Endothelial cell of umbilical vein (primary cell): ENCODE data around the gene SLC1A4. TPM values are rescaled to one million over a fixed set of nuclear protein-coding genes. Genes with fewer than 3 reads are reported as not detected.
"Not testable (repeated sequence)": the region's sequence is repeated elsewhere in the genome, so short reads cannot be mapped to it uniquely, and the experiment has no call there.

Experiments used
- BruUV-seq: library from RNA; stranded (reverse); fragments of 400-500 nt; replicated peaks from 2 replicates; lab custom pipeline; 2021; lab: Mats Ljungman, UMichigan
- CTCF ChIA-PET: fragments of 300-600, 350-600 bp; sonication (Branson Sonifier 250); formaldehyde crosslinking; loops from one replicate; lab custom pipeline; 2021; ENCODE audit warnings: antibody characterized with exemption, inconsistent platforms; lab: Charles Lee
- POLR2A ChIA-PET: fragments of 300-600, 350-600 bp; sonication (Branson Sonifier 250); formaldehyde crosslinking; loops from one replicate; lab custom pipeline; 2021; ENCODE audit warnings: antibody characterized with exemption, inconsistent platforms; lab: Charles Lee
- DNase-seq: peaks from one replicate; pipeline ENCODE4 v3.0.0-alpha.2; 2011; ENCODE audit warnings: low read depth, low spot score
- FAIRE-seq: peaks from 2 replicates; lab custom pipeline; 2011; peaks lifted over from hg19 to GRCh38; lab: Jason Lieb, UNC
- H2AFZ ChIP-seq: 2 replicates; pipeline ENCODE4 v1.6.0; 2012; ENCODE audit warnings: low read depth, low read length, control low read depth, inconsistent platforms
- H3K27ac ChIP-seq: 2 replicates; pipeline ENCODE4 v1.5.1; 2011; ENCODE audit warnings: low read depth, mild to moderate bottlenecking, control low read depth, low read length, moderate library complexity; ENCODE audit not compliant: insufficient read depth
- H3K27me3 ChIP-seq, 2 experiments: 2 replicates each; pipeline versions ENCODE4 v1.6.0 to v1.6.1; 2011; ENCODE audit warnings: low read length in 2 of 2, mixed read lengths in 1 of 2; ENCODE audit not compliant: control insufficient read depth in 2 of 2, insufficient read depth in 2 of 2
- H3K36me3 ChIP-seq, 2 experiments: 2 replicates in 1 of 2; 3 replicates in 1 of 2; pipeline ENCODE4 v1.5.1; 2011; ENCODE audit warnings: low read length in 2 of 2, mild to moderate bottlenecking in 1 of 2, moderate library complexity in 1 of 2; ENCODE audit not compliant: control insufficient read depth in 2 of 2, insufficient read depth in 2 of 2; ENCODE audit errors: extremely low read depth in 1 of 2
- H3K4me1 ChIP-seq: 3 replicates; pipeline ENCODE4 v1.5.1; 2011; ENCODE audit warnings: mild to moderate bottlenecking, low read length; ENCODE audit not compliant: control insufficient read depth, insufficient read depth; ENCODE audit errors: extremely low read depth
- H3K4me2 ChIP-seq: 2 replicates; pipeline ENCODE4 v1.6.1; 2011; ENCODE audit warnings: low read length, control low read depth, mixed read lengths; ENCODE audit not compliant: insufficient read depth
- H3K4me3 ChIP-seq, 3 experiments: fragments of 200-600 bp in 1 of 3; sonication (generic), shearing (Covaris generic) in 1 of 3; replicated peaks in 1 of 3; 2 replicates each; pipeline ENCODE4 v1.5.1; 2011 to 2016; ENCODE audit warnings: control low read depth in 3 of 3, low read length in 3 of 3, mild to moderate bottlenecking in 2 of 3, inconsistent platforms in 1 of 3, low read depth in 1 of 3, moderate library complexity in 1 of 3; ENCODE audit not compliant: insufficient read depth in 1 of 3
- H3K79me2 ChIP-seq: 2 replicates; pipeline ENCODE4 v1.6.0; 2012; ENCODE audit warnings: low read length, inconsistent platforms; ENCODE audit not compliant: control insufficient read depth, insufficient read depth
- H3K9ac ChIP-seq: replicated peaks from 2 replicates; pipeline ENCODE3; 2011; ENCODE audit warnings: low read length, control low read depth; ENCODE audit not compliant: insufficient read depth; ENCODE audit errors: extremely low read depth
- H3K9me1 ChIP-seq: replicated peaks from 3 replicates; pipeline ENCODE4 v1.6.0; 2011; ENCODE audit warnings: mild to moderate bottlenecking, low read length; ENCODE audit not compliant: control insufficient read depth, insufficient read depth; ENCODE audit errors: extremely low read depth
- H3K9me3 ChIP-seq: replicated peaks from 2 replicates; pipeline ENCODE4 v1.5.1; 2012; ENCODE audit warnings: low read length, inconsistent platforms; ENCODE audit not compliant: control insufficient read depth, insufficient read depth
- H4K20me1 ChIP-seq: replicated peaks from 2 replicates; pipeline ENCODE3; 2011; ENCODE audit warnings: mild to moderate bottlenecking, low read length; ENCODE audit not compliant: control insufficient read depth, insufficient read depth; ENCODE audit errors: extremely low read depth
- EZH2 ChIP-seq: IDR thresholded peaks from 2 replicates; pipeline ENCODE4 v1.6.1; 2012; ENCODE audit warnings: borderline replicate concordance, low read depth, mild to moderate bottlenecking, moderate library complexity, low read length, inconsistent platforms; ENCODE audit not compliant: severe bottlenecking
- FOS ChIP-seq: IDR thresholded peaks from 2 replicates; pipeline ENCODE4 v1.6.1; 2011; ENCODE audit warnings: mild to moderate bottlenecking, low read length, moderate library complexity, borderline replicate concordance; ENCODE audit not compliant: insufficient read depth
- GATA2 ChIP-seq: IDR thresholded peaks from 2 replicates; pipeline ENCODE4 v1.7.0; 2011; ENCODE audit warnings: low read depth, mild to moderate bottlenecking, moderate library complexity, mixed read lengths, low read length; ENCODE audit not compliant: insufficient read length, insufficient read depth
- JUN ChIP-seq: IDR thresholded peaks from 2 replicates; pipeline ENCODE4 v1.6.1; 2011; ENCODE audit warnings: borderline replicate concordance, low read depth; ENCODE audit not compliant: insufficient read length, insufficient read depth
- POLR2AphosphoS5 ChIP-seq: IDR thresholded peaks from 2 replicates; pipeline ENCODE4 v1.6.1; 2012; ENCODE audit warnings: low read depth, mild to moderate bottlenecking, control low read depth, low read length, moderate library complexity; ENCODE audit not compliant: insufficient read depth
- dilution Hi-C: fragments of 300-500 bp; cut with MboI; formaldehyde crosslinking; loops from one replicate; pipeline ENCODE4 v1.15.0; 2019; ENCODE audit warnings: low sequenced_read_pairs; ENCODE audit not compliant: extremely low pct_ligation_motif_present
- intact Hi-C: fragments of 100-400 bp; cut with micrococcal nuclease; formaldehyde crosslinking; loops from one replicate; pipeline ENCODE4 v1.10.0; 2022
- polyA plus RNA-seq, 4 experiments: library from polyadenylated mRNA; depleted of rRNA in 3 of 4; stranded (reverse) in 3 of 4; unstranded in 1 of 4; fragments of >200 nt; gene quantifications; 2 replicates each; pipeline versions ENCODE4 v1.2.1 to v1.2.3, GENCODE V29; 2011 to 2012; ENCODE audit warnings: missing spikeins in 1 of 4
- total RNA-seq: library from RNA; stranded (reverse); gene quantifications from 2 replicates; pipeline ENCODE4 v1.2.3, GENCODE V29; 2021
- TF ChIP-seq, protein P1 (sequence below): IDR thresholded peaks from 2 replicates; pipeline ENCODE4 v1.6.1; 2011; ENCODE audit not compliant: insufficient read depth, insufficient read length
- TF ChIP-seq, protein P2 (sequence below), 2 donors: IDR thresholded peaks; 1 replicate in 1 of 2; 2 replicates in 1 of 2; pipeline ENCODE4 v1.5.1; 2011; ENCODE audit warnings: low read length in 2 of 2, mild to moderate bottlenecking in 2 of 2, moderate library complexity in 2 of 2, control low read depth in 1 of 2, inconsistent platforms in 1 of 2, low read depth in 1 of 2; ENCODE audit not compliant: insufficient read depth in 1 of 2; ENCODE audit errors: extremely low read depth in 1 of 2

SLC1A4 gene
- total and polyA plus RNA-seq, 2 donors (not counting 3 experiments of a cell fraction or from before 2014, with no cell fraction given) = 9.9 to 13.9 TPM

DNA sequence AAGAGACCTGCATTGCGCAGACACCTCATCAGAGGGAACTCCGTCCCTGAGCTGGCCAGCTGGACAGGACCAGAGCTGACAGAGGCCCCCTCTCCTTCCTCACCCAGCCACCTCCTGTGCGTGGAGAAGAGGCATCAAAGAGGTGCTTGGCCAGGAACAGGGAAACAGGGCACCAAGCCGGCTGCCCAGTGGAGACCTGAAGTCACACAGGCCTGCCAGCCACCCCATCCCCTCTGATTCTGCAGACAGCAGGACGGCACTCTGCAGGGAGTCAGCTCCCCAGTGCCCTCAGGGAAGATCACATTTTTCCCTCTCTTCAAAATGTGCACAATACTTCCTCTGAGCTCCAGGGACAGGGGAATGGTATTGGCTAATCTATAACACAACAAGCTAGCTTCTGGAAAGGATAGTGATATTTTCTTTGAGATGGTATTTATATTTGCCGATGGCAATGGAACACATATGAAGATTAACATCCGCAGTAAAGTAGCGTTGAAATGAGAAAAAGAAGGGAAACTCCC lies 30.5 kb downstream of the SLC1A4 start:
- no peak overlapping the region for H3K4me3 ChIP-seq
- no peak for FAIRE-seq
- H3K9me1 ChIP-seq = no peaks in the 10 kb centered on the region
- no peaks in the 10 kb centered on the region for H3K79me2 ChIP-seq
- no peaks in the 10 kb centered on the region for H3K9me3 ChIP-seq
- no peaks in the 10 kb centered on the region for H3K27me3 ChIP-seq
- TF ChIP-seq FOS = no peak
- TF ChIP-seq POLR2AphosphoS5 = no peak
- no peak for TF ChIP-seq JUN
- no peak for TF ChIP-seq EZH2
- TF ChIP-seq GATA2 = no peak
- TF ChIP-seq, protein P1, sequence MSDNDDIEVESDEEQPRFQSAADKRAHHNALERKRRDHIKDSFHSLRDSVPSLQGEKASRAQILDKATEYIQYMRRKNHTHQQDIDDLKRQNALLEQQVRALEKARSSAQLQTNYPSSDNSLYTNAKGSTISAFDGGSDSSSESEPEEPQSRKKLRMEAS = no peak
- TF ChIP-seq, protein P2, sequence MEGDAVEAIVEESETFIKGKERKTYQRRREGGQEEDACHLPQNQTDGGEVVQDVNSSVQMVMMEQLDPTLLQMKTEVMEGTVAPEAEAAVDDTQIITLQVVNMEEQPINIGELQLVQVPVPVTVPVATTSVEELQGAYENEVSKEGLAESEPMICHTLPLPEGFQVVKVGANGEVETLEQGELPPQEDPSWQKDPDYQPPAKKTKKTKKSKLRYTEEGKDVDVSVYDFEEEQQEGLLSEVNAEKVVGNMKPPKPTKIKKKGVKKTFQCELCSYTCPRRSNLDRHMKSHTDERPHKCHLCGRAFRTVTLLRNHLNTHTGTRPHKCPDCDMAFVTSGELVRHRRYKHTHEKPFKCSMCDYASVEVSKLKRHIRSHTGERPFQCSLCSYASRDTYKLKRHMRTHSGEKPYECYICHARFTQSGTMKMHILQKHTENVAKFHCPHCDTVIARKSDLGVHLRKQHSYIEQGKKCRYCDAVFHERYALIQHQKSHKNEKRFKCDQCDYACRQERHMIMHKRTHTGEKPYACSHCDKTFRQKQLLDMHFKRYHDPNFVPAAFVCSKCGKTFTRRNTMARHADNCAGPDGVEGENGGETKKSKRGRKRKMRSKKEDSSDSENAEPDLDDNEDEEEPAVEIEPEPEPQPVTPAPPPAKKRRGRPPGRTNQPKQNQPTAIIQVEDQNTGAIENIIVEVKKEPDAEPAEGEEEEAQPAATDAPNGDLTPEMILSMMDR (IDR thresholded peaks at IDR 0.05; ENCODE audit: extremely low read depth in 1 of 2, insufficient read depth in 1 of 2, low read depth in 1 of 2, low read length in 2 of 2) = no peak
- no peak overlapping the region for H3K27ac ChIP-seq
- H3K4me2 ChIP-seq = no peak overlapping the region
- H2AFZ ChIP-seq = no peak overlapping the region
- no peaks in the 10 kb centered on the region for H4K20me1 ChIP-seq
- intact Hi-C loops (no loop called here), dilution Hi-C loops (no loop called here)
- DNase-seq = no peak
- H3K36me3 ChIP-seq = peaks cover 0 to 3% of the 10 kb centered on the region in 2 experiments
- no TSS peak for BruUV-seq
- ChIA-PET CTCF (no interaction called here), POLR2A (no interaction called here)
- no peak overlapping the region for H3K9ac ChIP-seq
- no peaks in the 10 kb centered on the region for H3K4me1 ChIP-seq

DNA sequence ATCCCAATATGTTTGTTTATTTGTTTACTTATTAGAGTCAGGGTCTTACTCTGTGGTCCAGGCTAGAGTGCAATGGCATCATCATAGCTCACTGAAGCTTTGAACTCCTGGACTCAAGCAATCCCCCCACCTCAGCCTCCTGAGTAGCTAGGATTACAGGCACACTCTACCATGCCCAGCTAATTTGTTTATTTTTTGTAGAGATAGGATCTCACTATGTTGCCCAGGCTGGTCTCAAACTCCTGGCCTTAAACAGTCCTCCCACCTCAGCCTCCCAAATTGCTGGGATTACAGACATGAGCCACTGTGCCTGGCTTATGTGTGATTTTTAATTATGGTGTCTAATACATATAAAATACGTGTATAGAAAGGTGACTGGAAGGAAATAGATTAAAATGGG lies 31.1 kb downstream of the SLC1A4 start:
- H2AFZ ChIP-seq, FAIRE-seq: not testable (repeated sequence)

More for the DNA sequence above, 31.1 kb downstream of the SLC1A4 start:
- dilution Hi-C loops, H3K27ac ChIP-seq, DNase-seq, H3K27me3 ChIP-seq, H3K9ac ChIP-seq, BruUV-seq, H3K4me3 ChIP-seq, intact Hi-C loops, H3K79me2 ChIP-seq, CTCF ChIA-PET, H3K36me3 ChIP-seq, H4K20me1 ChIP-seq, H3K4me2 ChIP-seq, H3K9me1 ChIP-seq, H3K4me1 ChIP-seq, POLR2A ChIA-PET, H3K9me3 ChIP-seq: not testable (repeated sequence)
